ENCODE data around the gene SUSD1.

SUSD1 gene

DNA sequence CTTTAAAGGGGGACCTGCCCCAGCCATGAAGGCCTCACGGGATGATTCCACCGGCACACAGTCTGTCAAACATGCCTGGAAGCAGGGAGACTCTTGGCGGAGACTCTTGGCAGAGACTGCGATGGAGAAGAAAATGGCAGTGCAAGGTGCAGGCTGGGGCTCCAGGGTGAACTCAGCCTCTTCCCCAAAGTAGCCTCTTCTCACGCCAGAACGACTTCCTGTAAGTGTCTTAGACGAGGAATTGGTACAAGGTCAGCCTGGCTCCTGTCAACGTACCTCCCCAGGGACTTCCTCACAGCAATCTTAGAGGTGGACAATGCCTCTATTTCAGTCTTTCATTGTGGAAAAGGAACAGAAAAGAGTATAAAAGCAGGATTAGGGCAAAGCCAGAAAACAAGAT lies 169.2 kb downstream of the SUSD1 start:
- DNase-seq (ENCODE audit: low read depth), result no peak
- H3K4me3 ChIP-seq (ENCODE audit: low read length), result no peak overlapping the region
- TF ChIP-seq, protein P1, sequence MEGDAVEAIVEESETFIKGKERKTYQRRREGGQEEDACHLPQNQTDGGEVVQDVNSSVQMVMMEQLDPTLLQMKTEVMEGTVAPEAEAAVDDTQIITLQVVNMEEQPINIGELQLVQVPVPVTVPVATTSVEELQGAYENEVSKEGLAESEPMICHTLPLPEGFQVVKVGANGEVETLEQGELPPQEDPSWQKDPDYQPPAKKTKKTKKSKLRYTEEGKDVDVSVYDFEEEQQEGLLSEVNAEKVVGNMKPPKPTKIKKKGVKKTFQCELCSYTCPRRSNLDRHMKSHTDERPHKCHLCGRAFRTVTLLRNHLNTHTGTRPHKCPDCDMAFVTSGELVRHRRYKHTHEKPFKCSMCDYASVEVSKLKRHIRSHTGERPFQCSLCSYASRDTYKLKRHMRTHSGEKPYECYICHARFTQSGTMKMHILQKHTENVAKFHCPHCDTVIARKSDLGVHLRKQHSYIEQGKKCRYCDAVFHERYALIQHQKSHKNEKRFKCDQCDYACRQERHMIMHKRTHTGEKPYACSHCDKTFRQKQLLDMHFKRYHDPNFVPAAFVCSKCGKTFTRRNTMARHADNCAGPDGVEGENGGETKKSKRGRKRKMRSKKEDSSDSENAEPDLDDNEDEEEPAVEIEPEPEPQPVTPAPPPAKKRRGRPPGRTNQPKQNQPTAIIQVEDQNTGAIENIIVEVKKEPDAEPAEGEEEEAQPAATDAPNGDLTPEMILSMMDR (IDR thresholded peaks at IDR 0.05; ENCODE audit: insufficient read depth, low read depth, low read length, missing control alignments), result no peak

GRCh38 chr9:112003538-112003937 lies 171.6 kb downstream of the SUSD1 start:
- DNase-seq (ENCODE audit: low read depth), result no peak
- H3K4me3 ChIP-seq (ENCODE audit: low read length), result no peak overlapping the region

DNA sequence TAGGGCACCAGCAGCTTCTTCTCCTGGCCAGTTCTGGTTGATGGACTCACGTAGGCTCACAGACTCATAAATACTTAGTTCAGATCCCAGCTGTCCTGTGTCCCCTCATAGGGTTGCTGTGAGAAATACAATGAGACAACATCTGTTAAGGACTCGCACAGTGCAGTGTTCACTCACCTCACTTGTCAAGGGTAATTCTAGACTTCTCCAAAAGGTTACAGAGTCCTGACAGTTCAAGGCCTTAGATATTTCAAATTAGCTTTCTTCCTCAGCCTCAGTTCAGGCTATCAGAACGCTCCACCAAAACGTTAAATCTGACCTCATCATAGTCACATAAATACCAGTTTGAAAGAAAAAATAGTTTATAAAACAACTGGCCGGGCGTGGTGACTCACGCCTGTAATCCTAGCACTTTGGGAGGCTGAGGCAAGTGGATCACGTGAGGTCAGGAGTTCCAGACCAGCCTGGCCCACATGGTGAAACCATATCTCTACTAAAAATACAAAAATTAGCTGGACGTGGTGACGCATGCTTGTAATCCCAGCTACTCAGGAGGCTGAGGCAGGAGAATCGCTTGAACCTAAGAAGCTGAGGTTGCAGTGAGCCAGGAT lies 172.1 kb downstream of the SUSD1 start:
- DNase-seq (ENCODE audit: low read depth), result no peak
- H3K4me3 ChIP-seq (ENCODE audit: low read length), result no peak overlapping the region
- TF ChIP-seq, protein P1 (IDR thresholded peaks at IDR 0.05; ENCODE audit: insufficient read depth, low read depth, low read length, missing control alignments), result no peak

More at GRCh38 chr9:112003538-112003937, 171.6 kb downstream of the SUSD1 start:
- TF ChIP-seq, protein P1 (IDR thresholded peaks at IDR 0.05; ENCODE audit: insufficient read depth, low read depth, low read length, missing control alignments), result no peak

DNA sequence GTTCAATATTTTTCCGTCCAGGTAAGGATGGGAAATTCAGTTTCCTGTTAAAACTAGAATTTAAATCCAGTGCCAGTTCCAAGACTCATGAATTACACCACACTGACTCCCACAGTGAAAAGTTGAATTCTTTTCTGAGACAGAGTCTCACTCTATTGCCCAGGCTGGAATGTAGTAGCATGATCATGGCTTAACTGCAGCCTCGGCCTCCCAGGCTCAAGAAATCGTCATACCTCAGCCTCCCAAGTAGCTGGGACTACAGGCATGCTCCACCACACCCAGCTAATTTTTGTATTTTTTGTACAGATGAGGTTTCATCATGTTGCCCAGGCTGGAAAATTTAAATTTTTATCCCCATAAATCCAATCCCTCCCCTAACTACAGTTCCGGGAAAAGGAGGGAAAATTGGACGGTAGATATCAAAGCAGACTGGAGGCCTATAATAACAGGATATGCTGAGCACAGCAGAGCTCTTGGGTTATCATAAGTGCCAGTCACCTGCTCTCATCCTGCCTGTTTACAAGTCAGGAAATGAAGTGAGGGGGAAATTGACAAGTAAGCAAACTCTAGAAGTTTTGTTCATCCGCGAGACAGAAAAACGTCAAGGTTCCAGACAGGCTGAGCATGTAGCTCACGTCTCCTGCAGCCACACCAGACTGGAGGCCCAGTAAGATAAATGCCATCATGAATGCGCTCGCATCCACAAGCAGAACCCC lies 172.8 kb downstream of the SUSD1 start:
- TF ChIP-seq, protein P1 (IDR thresholded peaks at IDR 0.05; ENCODE audit: insufficient read depth, low read depth, low read length, missing control alignments), result no peak
- DNase-seq (ENCODE audit: low read depth), result no peak
- no peak overlapping the region for H3K4me3 ChIP-seq (ENCODE audit: low read length)

DNA sequence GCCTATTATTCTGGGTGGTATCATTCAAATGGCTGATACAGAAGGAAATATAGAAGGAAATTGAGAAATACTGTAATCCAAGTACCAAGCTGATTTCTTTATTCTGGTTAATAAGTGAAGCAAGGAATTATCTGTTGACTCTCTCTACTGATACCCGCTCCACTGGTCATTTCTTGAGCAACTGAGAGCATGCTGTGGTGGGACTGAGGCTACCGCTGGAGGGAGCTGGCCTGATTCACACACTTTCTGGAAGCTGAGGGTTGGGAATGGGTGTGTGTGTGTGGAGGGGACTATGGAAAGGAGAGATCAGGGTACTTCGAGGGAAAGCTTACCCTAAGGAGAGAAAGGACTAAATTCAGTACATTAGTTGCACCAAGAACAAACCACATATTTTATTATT lies 174.4 kb downstream of the SUSD1 start:
- DNase-seq (ENCODE audit: low read depth), result no peak
- no peak overlapping the region for H3K4me3 ChIP-seq (ENCODE audit: low read length)
- TF ChIP-seq, protein P1 (IDR thresholded peaks at IDR 0.05; ENCODE audit: insufficient read depth, low read depth, low read length, missing control alignments), result no peak

DNA sequence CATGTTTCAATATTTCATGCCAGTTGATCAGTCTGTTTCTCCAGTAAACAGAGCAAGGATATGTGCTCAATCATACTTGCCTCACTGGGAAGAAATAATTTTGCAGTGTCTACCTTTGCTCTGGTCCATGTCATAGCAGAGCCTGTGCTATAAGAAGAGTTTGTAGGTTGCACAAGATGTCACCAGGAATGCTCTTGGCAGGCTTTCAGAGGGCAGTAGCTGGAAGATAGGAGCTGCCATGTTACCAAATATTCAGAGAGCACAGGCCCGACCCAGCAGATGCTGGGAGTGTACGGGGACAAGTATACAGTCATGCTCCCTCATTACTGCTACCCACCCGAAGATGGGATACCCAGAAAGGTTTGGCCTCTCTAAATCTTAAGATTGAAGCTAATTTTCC lies 175.8 kb downstream of the SUSD1 start:
- TF ChIP-seq, protein P1 (IDR thresholded peaks at IDR 0.05; ENCODE audit: insufficient read depth, low read depth, low read length, missing control alignments), result no peak
- no peak overlapping the region for H3K4me3 ChIP-seq (ENCODE audit: low read length)
- no peak for DNase-seq (ENCODE audit: low read depth)

Measured in epithelial cell of esophagus (primary cell).